WTC11 (cell line): ENCODE measurements around the gene POMC. TPM values are rescaled to one million over a fixed set of nuclear protein-coding genes. Genes with fewer than 3 reads are reported as not detected.

ENCODE experiments used
- ATAC-seq: fragments of 200-7000 bp; cut with Tn5 transposase; 2 replicates; pipeline ENCODE4 v1.10.0; 2021; ENCODE audit warnings: mild to moderate bottlenecking, moderate library complexity
- CTCF ChIA-PET: fragments of 300-600 bp; sonication (Branson Sonifier 250); formaldehyde crosslinking; loops from one replicate; lab custom pipeline; 2021; ENCODE audit warnings: antibody characterized with exemption; lab: Charles Lee
- POLR2A ChIA-PET: fragments of 350-600 bp; sonication (Branson Sonifier 250); formaldehyde crosslinking; loops from one replicate; lab custom pipeline; 2021; ENCODE audit warnings: antibody characterized with exemption; lab: Charles Lee
- DNase-seq: peaks from one replicate; pipeline ENCODE4 v3.0.0; 2021; ENCODE audit warnings: low spot score
- H3K27ac Mint-ChIP-seq: 2 replicates; pipeline ENCODE4 v1.8.0; 2021; ENCODE audit warnings: mixed read lengths
- H3K27me3 Mint-ChIP-seq: 2 replicates; pipeline ENCODE4 v1.8.0; 2021; ENCODE audit warnings: low read depth, mild to moderate bottlenecking, moderate library complexity, mixed read lengths
- H3K36me3 Mint-ChIP-seq: 2 replicates; pipeline ENCODE4 v1.8.0; 2021; ENCODE audit warnings: mixed read lengths
- H3K4me1 Mint-ChIP-seq: 2 replicates; pipeline ENCODE4 v1.8.0; 2022; ENCODE audit warnings: mixed read lengths
- H3K4me3 Mint-ChIP-seq: 2 replicates; pipeline ENCODE4 v1.8.0; 2021; ENCODE audit warnings: mild to moderate bottlenecking, moderate library complexity, mixed read lengths
- H3K9me3 Mint-ChIP-seq: 2 replicates; pipeline ENCODE4 v1.8.0; 2021; ENCODE audit warnings: mixed read lengths
- ATF2 ChIP-seq: sonication (generic); formaldehyde crosslinking; IDR thresholded peaks from 2 replicates; pipeline ENCODE4 v1.8.1; 2022; ENCODE audit warnings: low read depth, missing genetic modification reagents, borderline replicate concordance
- E2F1 ChIP-seq: sonication (generic); formaldehyde crosslinking; IDR thresholded peaks from 2 replicates; pipeline ENCODE4 v1.8.0; 2022; ENCODE audit warnings: mild to moderate bottlenecking, missing genetic modification reagents
- ETV6 ChIP-seq: sonication (generic); formaldehyde crosslinking; IDR thresholded peaks from 2 replicates; pipeline ENCODE4 v1.8.1; 2022; ENCODE audit warnings: mild to moderate bottlenecking, missing genetic modification reagents
- GRHL2 ChIP-seq: fragments of 250-450 bp; sonication (Bioruptor Pico); IDR thresholded peaks from 2 replicates; pipeline ENCODE4 v1.8.0; 2022; ENCODE audit warnings: mild to moderate bottlenecking, moderate library complexity; ENCODE audit not compliant: insufficient replicate concordance, severe bottlenecking
- IRF1 ChIP-seq: sonication (generic); formaldehyde crosslinking; IDR thresholded peaks from 2 replicates; pipeline ENCODE4 v1.8.0; 2023; ENCODE audit warnings: missing genetic modification reagents
- IRF2 ChIP-seq: sonication (generic); formaldehyde crosslinking; IDR thresholded peaks from 2 replicates; pipeline ENCODE4 v1.8.0; 2022; ENCODE audit warnings: low read depth, missing genetic modification reagents, borderline replicate concordance
- MAX ChIP-seq: sonication (generic); formaldehyde crosslinking; IDR thresholded peaks from 2 replicates; pipeline ENCODE4 v1.8.0; 2022; ENCODE audit warnings: mild to moderate bottlenecking, missing genetic modification reagents
- PRDM15 ChIP-seq: sonication (generic); formaldehyde crosslinking; IDR thresholded peaks from 2 replicates; pipeline ENCODE4 v1.8.0; 2022; ENCODE audit warnings: missing genetic modification reagents
- PREB ChIP-seq: sonication (generic); formaldehyde crosslinking; IDR thresholded peaks from 2 replicates; pipeline ENCODE4 v1.8.1; 2022; ENCODE audit warnings: mild to moderate bottlenecking, missing genetic modification reagents, moderate library complexity, borderline replicate concordance
- RELA ChIP-seq: sonication (generic); formaldehyde crosslinking; IDR thresholded peaks from 2 replicates; pipeline ENCODE4 v1.8.1; 2022; ENCODE audit warnings: missing genetic modification reagents, mild to moderate bottlenecking, borderline replicate concordance
- TEAD1 ChIP-seq: sonication (generic); formaldehyde crosslinking; IDR thresholded peaks from 2 replicates; pipeline ENCODE4 v1.8.0; 2022; ENCODE audit warnings: mild to moderate bottlenecking, missing genetic modification reagents
- ZNF138 ChIP-seq: sonication (generic); formaldehyde crosslinking; conservative IDR thresholded peaks from 2 replicates; pipeline ENCODE4 v1.8.1; 2022; ENCODE audit warnings: mild to moderate bottlenecking, moderate library complexity, missing genetic modification reagents
- ZNF219 ChIP-seq: sonication (generic); formaldehyde crosslinking; IDR thresholded peaks from 2 replicates; pipeline ENCODE4 v1.8.0; 2023; ENCODE audit warnings: missing genetic modification reagents, mild to moderate bottlenecking, borderline replicate concordance
- ZNF317 ChIP-seq: sonication (generic); formaldehyde crosslinking; IDR thresholded peaks from 2 replicates; pipeline ENCODE4 v1.8.1; 2023; ENCODE audit warnings: low read depth, mild to moderate bottlenecking, moderate library complexity, missing genetic modification reagents, borderline replicate concordance
- ZNF512 ChIP-seq: sonication (generic); formaldehyde crosslinking; IDR thresholded peaks from 2 replicates; pipeline ENCODE4 v1.8.1; 2022; ENCODE audit warnings: missing genetic modification reagents, borderline replicate concordance
- ZNF671 ChIP-seq: fragments of 250-450 bp; sonication (Bioruptor Pico); IDR thresholded peaks from 2 replicates; pipeline ENCODE4 v1.8.0; 2021; ENCODE audit warnings: mild to moderate bottlenecking
- total RNA-seq: library from RNA; stranded (reverse); gene quantifications from 3 replicates; pipeline ENCODE4 v1.2.3, GENCODE V29; 2021

POMC gene
- total RNA-seq, 1 experiment from 2014 or later = 3.2 TPM

- TF ChIP-seq PRDM15 (0 out of 2 replicates have a peak, but pooled peaks have one; percentile 16), ZNF671 (no peak), E2F1 (0 out of 2 replicates have a peak, but pooled peaks have one; percentile 75), IRF1 (CRISPR knock-in tag) (peak; percentile 73; the same call in 1 of the 2 replicates), MAX (CRISPR knock-in tag) (peak; percentile 67), RELA (CRISPR knock-in tag) (no peak), TEAD1 (CRISPR knock-in tag) (0 out of 2 replicates have a peak, but pooled peaks have one; percentile 56), ZNF219 (CRISPR knock-in tag) (0 out of 2 replicates have a peak, but pooled peaks have one; percentile 78)
These were observed at the start of gene POMC (continued) for GRCh38 chr2:25168256-25169072.

- Mint-ChIP-seq H3K36me3 (no peaks in the 10 kb centered on the region), H3K27ac (no peak overlapping the region), H3K4me1 (peaks cover 7% of the 10 kb centered on the region; the same call in 1 of the 2 replicates), H3K9me3 (no peaks in the 10 kb centered on the region), H3K27me3 (no peaks in the 10 kb centered on the region), H3K4me3 (peak overlapping the region; percentile 40)
- ChIA-PET CTCF (interaction anchor here (4.7 kb wide), 1 partner anchor 11 kb away, joined by 23 read pairs; no protein-coding TSS in a partner anchor), POLR2A (interaction anchor here (0.6 kb wide), 1 partner anchor 72 kb away, joined by 4 read pairs; no protein-coding TSS in a partner anchor)
- no peak for DNase-seq
- no peak for TF ChIP-seq PREB (CRISPR knock-in tag)
- TF ChIP-seq ZNF138 (CRISPR knock-in tag) = no peak
- no peak for TF ChIP-seq ATF2 (CRISPR knock-in tag)
- TF ChIP-seq ETV6 (CRISPR knock-in tag) = no peak
- no peak for TF ChIP-seq ZNF512
- no peak for TF ChIP-seq IRF2 (CRISPR knock-in tag)
- TF ChIP-seq GRHL2 = no peak
- TF ChIP-seq ZNF317 (CRISPR knock-in tag) = no peak
- no peak for ATAC-seq
These were observed 49.7 kb upstream of the POMC start for GRCh38 chr2:25218100-25218499.
